NOMO-1 (cell line): Measurements from ENCODE around the gene APOA5.
A peak's percentile ranks its signal among the peaks of the same experiment; 100 is the strongest.

Source experiments
- DNase-seq, 2 experiments: peaks; one replicate each; lab custom pipeline; 2025; ENCODE audit not compliant: unreplicated experiment in 2 of 2; lab: John Stamatoyannopoulos, UW

APOA5 gene

DNA sequence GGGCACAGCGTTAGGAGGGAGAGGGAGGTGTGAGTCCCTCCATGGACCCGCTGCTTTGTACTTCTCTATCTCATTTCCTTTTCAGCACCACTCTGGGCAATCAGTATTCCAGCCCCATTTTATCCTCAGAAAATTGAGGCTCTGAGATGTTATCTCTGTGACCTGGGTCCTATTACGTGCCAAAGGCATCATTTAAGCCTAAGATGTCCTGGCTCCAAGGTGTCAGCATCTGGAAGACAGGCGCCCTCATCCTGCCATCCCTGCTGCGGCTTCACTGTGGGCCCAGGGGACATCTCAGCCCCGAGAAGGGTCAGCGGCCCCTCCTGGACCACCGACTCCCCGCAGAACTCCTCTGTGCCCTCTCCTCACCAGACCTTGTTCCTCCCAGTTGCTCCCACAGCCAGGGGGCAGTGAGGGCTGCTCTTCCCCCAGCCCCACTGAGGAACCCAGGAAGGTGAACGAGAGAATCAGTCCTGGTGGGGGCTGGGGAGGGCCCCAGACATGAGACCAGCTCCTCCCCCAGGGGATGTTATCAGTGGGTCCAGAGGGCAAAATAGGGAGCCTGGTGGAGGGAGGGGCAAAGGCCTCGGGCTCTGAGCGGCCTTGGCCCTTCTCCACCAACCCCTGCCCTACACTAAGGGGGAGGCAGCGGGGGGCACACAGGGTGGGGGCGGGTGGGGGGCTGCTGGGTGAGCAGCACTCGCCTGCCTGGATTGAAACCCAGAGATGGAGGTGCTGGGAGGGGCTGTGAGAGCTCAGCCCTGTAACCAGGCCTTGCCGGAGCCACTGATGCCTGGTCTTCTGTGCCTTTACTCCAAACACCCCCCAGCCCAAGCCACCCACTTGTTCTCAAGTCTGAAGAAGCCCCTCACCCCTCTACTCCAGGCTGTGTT lies 37.2 kb upstream of the APOA5 start:
- DNase-seq = no peak

DNA sequence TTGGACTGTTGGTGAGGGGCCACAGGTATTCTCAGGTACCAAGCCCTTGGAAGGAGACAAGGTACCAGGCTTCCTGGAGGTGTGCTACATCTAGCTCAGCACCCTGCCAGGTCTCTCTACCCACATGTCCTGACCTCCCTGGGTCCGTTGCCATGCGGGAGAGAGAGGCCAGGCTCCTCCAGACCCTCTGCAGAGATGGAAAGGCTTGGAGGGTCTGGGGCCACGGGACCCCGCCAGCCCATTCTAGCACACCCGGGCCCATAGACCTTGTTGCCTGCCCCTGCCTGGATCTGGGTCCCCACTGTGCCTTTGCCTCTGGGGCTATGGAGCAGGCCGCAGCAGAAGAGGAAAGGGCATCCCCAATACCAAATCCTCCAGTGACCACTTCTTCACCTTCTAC lies 35.8 kb upstream of the APOA5 start:
- DNase-seq = no peak

DNA sequence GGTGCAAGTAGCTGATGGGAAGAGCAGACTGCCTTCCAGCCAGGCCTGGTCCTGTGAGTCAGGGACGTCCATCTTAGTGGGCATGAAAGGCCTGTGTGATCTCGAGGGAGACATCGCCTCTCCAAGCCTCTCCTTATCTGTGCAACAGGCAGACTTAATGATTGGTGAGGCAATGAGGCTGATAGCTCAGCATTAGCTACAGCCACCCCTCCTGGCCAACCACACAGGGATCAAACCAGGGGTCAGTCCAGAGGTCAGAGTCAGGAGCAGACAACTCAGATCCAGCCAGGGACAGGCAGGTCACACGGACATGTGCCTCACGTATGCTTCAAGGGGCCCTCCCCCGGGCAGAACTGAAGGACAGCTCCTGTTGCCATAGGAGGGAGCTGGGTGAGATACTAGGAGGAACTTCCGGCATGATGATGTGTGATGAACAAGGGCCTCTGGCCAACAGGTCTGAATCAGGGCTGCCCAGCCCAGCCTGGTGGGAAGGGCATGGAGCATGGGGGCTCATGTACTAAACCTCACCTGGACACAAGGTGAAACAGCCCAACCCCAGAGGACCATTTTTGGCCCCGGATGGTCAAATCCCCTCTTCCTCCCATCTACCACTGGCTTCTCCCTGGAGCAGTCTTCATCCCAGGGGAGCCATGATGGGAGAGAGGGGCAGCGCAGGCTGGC lies 35.2 kb upstream of the APOA5 start:
- no peak for DNase-seq

DNA sequence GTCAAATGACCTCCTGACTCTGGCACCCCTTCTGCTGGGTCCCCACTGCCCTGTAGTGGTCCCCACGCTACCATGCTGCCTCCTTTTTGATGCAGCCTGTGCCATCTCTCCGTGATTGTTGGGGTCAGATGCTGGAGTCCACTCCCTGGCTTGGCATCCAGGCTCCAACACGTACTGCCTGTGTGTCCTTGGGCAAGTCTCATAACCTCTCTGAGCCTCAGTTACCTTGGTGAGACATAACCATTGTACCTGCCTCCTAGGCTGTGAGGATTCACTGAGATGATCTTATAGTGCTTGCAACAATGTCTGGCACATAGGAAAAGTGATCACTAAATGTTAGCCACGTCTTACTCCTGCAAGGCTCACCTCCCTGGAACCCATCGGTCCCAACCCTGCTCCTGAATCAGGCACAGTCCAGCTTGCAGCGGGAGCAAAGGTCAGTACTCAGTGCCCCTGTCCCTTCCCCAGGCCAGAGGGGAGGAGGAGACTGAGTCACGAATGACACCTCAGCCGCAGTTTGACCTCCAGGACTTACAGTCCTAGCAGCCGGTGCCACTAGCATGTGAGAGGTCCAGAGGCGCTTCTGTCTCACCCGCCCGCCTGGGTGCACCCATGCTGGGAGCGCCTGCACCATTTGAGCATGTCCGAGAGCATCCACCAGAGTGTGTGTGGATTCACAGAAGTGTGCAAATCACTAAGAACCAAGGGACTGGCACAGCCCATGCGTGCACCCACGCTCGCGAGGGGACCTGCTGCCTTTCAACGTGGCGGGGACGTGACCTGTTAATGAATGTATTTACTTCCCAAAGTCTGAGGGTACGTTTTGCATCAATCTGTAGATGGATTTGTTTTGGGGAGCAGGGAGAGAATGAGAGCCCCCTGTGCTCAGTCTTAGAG lies 34.4 kb upstream of the APOA5 start:
- DNase-seq = no peak

DNA sequence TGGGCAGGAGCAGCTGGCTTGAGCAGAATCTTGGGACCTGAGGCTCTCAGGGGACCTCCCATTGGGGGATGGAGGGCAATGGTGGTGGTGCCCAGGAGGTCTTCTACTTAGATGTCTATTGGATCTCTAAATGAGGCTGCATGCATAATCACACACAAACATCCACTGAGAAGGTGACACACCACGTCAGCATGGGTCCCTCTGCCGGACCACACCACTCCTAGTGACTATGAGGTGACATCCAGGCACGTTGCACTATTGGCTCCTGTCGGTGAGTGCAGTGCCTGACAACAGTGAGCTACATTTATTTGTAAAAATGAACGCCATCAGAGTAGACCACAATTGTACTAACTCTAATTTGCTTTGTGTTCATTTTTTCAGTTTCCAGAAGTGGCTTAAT lies 33.8 kb upstream of the APOA5 start:
- no peak for DNase-seq

DNA sequence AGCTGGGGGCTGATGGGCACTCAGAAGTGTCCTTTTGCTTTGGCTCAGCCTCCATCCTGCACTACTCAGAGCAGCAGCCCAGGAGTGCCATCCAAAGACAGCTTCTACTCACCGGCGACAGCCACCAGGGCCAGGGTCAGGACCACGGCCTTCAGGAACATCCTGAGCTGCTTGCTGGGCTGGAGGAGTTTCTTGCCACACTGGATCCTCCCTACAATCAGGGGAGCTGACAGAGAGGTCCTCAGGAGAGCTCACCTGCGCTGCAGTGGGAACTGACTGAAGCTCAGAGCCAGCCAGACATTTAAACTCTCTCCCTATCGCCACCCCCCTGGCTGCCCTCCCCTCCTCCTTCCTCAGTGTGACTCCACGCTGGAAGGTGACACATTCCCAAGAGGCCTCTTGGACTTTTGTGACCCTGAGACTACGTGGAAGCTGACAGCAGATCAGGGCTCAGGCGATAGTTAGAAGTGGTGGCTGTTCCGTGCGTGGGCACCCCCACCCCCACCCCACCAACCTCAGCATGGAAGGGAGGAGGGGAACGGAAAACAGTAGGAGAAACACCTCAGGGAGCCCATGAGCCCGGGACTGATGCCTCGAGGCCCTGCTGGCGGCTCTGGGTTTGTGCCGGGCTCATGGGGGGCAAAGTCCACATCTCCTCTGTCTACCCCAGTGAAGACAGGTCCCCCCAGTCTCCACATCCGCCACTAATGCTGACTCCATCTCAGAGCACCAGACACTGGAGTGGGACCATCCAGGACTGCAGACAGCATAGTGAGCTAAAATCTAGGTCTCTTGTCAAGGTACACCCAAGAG lies 31.6 kb upstream of the APOA5 start, which contains the start of gene APOA4:
APOA4 (minus strand) TSS at position 274 of the 813 bp plus-strand sequence; CDS start at position 161, 113 bp downstream.
- DNase-seq = no peak

DNA sequence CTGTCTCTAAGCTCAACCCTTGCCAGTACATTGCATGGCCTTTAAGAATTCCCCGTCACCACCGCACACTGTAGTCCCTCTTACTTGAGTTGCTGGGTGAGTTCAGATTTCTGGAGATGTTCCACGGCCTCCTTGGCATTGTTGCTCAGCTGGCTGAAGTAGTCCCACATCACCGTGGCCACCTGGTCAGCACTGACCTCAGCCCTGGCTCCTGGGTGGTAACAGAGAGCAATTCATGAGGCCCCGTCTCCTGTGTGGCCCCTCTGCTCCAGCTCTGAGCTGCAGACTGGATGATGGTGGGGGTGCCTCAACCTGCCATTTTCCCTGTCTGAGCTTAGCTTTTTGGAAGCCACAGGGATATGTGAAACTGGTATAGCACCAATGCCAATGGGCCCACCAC lies 30.9 kb upstream of the APOA5 start:
- no peak for DNase-seq

DNA sequence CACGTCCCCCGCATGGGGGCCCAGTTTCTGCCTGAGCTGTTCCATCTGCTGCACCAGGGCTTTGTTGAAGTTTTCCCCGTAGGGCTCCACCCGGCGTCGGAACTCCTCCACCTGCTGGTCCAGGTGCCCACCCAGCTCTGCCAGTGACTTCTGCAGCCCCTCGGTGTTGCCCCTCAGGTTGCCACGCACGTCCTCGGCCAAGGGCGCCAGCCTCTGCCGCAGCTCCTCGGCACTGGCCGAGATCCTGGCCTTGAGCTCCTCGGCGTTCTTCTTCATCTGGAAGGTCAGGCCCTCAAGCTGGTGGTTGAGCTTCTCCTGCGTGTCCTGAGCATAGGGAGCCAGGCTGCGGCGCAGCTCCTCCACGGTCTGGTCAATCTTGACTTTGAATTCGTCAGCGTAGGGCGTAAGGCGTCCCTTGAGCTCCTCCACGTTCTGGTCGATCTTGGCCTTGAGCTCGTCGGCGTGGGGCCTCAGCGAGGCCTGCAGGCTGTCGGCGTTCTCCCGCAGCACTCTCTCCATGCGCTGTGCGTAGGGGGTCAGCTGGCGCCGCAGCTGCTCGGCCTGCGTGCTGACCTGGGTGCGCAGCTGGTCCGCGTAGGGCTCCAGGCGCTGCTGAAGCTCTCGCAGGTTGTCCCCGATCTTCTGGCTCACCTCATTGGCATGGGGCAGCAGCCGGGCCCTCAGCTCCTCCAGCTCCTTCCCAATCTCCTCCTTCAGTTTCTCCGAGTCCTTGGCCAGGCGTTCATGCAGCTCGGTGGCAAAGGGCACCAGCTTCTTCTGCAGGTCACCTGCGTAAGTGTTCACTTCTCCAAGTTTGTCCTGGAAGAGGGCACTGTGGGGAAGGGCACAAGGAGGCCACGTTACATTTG lies 29.6 kb upstream of the APOA5 start:
- DNase-seq = no peak

DNA sequence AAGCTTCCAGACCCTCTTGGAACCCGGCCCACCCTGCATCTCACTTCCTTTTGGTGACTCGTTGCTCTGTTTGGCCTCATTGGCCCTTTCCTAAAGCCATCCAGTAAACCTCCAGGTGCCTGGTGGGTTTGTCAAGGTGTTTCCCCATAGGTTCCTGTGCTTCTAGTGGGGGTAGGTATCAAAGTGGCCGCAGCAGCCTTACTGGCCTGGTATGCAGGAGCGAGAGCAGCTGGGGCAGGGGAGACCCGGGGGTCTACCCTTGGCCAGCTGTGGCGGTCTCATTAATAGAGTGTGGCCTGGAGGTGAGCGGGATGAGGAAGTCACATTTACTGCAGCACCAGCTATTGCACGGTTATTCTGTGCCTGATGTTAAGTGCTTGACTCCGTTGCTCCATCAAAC lies 27.4 kb upstream of the APOA5 start:
- DNase-seq = no peak

DNA sequence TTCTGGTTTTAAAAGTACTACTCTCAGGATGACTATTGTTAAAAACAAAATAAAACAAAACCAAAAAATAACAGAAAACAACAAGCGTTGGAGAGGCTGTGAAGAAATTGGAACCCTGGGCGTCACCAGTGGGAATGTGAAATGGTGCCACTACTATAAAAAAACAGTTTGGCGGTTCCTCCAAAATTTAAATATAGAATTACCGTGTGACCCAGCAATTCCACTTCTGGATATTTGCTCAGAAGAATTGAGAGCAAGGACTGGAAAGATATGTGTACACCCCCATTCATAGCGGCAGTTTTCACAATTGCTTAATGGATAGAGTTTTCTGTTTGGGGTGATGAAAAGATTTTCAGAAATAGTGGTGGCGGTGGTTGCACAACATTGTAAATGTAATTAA lies 22.8 kb upstream of the APOA5 start:
- DNase-seq = peak in 1 of 2 experiments; percentile 21

DNA sequence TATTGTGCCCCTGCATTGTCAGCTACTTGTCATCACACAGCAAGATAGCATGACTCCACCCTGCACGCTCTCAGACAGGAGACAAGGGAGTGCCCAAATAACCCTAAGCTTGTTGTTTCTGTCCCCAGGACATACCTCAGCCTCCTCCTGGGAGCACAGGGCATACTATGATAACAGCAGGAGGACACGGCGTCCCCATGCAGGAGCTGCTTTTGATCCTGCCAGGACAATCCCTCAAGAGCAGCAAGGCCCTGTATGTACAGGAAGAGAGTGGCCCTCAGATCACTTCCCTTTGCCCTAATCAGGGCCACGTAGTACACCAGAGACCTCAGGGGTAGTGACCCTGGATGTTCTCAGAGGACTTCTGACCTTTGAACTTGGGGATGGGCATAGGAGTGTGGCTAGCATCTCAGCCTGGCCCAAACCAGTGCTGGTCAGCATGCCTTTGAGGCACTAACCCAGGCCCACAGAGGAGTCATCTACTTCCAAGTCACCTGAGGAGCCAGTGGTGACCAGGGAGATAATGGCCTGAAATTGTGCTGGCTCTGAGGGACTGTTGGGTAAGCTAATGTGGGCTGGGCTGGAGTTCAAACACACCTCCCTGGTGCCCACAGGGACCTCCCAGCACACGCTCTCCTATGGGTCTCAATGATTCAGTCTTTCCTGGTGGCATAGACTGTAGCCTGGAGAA lies 22.2 kb upstream of the APOA5 start:
- no peak for DNase-seq

DNA sequence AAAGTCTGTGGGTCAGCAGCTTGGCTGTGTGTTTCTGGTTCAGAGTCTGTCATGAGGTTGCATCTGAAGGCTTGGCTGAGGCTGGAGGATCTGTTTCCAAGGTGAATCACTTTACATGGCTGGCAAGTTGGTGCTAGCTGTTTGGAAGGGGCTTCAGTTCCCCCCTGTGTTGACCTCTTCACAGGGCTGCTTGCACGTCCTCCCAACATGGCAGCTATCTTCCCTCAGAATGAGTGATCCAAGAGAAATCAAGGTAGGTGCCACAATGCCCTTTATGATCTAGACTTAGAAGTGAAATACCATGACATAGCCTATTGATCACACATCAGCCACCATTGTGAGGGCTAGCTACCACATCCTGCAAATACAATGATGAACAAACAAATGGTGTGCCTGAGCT lies 21.5 kb upstream of the APOA5 start:
- DNase-seq = no peak

DNA sequence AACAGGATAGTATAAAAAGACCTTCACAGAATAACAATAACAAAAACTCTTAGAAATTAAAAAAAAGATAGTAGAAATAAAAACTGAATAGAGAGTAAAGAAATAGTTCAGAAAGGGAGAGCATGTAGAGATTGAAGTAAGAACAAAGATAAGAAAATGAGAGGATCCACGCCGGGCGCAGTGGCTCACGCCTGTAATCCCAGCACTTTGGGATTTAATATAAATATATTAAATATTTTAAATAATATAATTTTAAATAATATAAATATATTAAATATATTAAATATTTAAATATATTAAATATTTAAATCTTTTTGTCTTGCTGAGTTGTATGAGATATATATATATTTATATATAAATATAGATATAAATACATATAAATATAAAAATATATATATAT lies 20.4 kb upstream of the APOA5 start:
- no peak for DNase-seq

DNA sequence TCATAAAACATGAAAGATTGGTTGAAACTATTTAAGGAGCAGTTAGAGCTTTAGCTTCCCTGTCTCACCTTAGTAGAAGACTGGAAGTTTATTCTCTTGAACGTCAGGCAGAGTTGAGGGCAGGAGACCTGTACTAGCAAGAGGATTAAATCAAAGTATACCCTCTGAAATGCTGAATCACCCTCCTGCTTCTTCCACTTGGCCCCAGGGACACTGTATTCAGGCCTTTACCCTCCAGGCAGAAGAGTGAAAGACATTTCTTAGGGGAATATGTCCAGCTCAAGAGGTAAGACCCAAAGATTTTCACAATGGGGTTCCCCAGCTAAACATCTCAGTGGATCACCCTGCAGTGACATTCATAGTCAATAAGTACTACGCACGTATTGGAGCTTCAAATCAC lies 19.5 kb upstream of the APOA5 start:
- no peak for DNase-seq

DNA sequence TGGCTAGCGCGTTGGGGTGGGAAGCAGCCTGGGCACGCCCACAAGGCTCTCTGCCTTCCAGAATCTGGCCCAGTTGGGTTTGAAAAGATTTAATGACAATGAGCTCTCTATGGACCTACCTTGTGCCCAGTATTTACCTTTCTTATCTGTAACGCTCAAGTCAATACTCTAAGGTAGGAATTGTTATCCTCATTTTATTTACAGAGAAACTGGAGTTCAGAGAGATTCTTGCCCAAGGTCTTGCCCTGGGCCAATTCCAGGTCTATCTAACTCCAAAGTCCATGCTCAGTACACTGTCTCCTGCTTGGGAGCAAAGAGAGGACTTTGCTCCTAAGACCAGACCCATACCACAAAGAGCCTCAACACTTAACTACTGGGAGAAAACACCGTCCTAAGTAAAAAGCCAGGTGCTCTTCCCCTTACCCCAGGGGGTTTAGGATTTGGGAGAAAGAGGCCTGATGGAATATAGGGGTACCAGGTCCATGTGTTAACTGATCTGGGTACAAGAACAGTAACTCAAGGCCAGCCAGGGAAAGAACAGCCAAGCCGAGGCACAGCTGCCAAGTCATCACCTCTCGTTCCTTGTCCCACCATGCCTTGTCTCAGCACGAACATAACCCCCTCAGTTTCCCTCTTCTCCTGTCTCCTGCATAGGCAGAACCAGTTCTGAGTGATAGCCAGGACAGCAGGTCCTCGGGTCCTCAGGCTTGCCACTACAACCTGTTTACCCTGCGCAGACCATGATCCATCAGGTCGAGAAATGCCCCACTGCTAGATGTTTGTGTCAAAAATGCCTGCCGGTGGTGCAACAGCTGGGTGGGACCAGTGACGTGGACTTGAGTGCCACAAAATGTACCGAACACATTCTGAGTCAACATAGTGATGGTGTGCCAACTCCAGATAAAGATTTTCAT lies 16.8 kb upstream of the APOA5 start:
- DNase-seq = no peak

DNA sequence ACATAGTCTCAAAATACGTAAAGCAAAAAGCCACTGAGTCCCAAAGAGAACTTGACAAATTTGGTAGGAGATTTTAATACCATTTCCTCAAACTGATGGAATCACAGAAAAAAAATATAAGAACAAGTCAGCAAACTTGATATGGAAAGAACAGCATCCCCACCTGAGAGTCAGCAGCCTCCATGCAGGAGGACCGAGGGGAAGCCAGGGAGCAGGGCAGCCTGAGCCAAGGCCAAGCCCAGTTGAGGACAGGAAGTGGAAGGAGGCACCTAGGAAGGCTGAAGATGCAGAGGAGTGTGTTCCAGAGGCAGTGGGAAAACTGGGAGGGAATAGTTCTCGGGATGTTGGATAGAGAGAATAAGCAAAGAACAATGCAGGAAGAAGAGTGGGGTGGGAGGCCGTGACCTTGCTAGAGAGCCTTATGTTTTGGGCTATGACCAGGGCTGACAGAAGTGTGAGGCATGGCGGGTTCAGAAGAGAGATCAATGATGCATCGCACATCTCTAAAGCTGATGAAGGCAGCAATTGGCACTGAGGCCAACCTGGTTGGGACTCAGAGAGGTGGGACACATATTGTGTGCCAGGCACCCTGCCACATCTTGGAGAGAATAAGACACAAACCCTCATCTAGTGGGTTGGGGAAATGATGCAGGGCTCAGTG lies 16.1 kb upstream of the APOA5 start:
- no peak for DNase-seq

DNA sequence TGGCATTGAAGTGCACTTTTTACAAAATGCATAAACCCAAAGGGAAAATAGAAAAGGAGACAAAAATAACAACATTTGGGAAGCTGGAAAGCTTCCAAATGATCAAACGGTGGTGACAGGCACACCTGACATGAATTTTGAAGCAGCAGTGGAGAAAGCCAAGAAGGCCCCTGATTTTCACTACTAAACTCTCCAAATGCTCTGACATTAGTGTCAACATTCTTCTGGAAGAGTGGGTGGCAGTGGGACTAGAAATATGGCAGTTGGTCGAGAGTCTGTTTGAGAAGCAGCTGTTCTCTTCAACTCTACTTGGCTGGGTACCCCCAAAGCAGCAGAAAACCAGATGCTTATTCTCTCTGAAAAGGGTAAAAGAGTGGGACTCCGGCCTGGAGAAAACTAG lies 12.3 kb upstream of the APOA5 start:
- DNase-seq = no peak
